Gastrocnemius medialis (tissue), 4 donors: Measurements from ENCODE around the gene SAA1.

Experiments used
- POLR2A ChIP-seq, 2 donors: fragments of 450-650 bp; IDR thresholded peaks; one replicate each; pipeline ENCODE4 v1.6.1; 2017; ENCODE audit warnings: antibody characterized with exemption in 2 of 2, mild to moderate bottlenecking in 2 of 2, moderate library complexity in 2 of 2
- TF ChIP-seq, protein P1 (sequence below), 5 experiments: fragments of 450-650 bp in 3 of 5; fragments of 200-600 bp in 2 of 5; sonication (generic) in 2 of 5; IDR thresholded peaks in 4 of 5; conservative IDR thresholded peaks in 1 of 5; 1 replicate in 4 of 5; 2 replicates in 1 of 5; pipeline ENCODE4 v1.5.1; 2016 to 2019; ENCODE audit warnings: antibody characterized with exemption in 5 of 5, mild to moderate bottlenecking in 3 of 5, moderate library complexity in 3 of 5

DNA sequence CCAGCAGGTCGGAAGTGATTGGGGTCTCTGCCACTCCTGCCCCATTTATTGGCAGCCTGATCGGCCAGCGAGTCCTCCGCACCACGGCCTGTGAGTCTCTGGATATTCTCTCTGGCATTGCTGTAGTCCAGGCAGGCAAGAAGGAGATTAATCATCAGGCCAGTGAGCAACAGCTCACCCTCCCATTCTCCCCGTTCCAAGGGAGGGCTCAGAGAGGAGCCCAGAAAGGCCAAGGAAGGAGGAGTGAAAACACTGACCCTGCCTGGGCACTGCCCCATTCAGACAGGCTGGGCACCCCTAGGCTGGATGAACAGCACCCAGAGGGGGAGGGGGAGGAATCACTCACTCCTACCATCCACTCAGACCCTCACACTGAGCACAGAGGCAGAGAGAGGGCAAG is 20.7 kb upstream of the SAA1 start:
- TF ChIP-seq, protein P1, sequence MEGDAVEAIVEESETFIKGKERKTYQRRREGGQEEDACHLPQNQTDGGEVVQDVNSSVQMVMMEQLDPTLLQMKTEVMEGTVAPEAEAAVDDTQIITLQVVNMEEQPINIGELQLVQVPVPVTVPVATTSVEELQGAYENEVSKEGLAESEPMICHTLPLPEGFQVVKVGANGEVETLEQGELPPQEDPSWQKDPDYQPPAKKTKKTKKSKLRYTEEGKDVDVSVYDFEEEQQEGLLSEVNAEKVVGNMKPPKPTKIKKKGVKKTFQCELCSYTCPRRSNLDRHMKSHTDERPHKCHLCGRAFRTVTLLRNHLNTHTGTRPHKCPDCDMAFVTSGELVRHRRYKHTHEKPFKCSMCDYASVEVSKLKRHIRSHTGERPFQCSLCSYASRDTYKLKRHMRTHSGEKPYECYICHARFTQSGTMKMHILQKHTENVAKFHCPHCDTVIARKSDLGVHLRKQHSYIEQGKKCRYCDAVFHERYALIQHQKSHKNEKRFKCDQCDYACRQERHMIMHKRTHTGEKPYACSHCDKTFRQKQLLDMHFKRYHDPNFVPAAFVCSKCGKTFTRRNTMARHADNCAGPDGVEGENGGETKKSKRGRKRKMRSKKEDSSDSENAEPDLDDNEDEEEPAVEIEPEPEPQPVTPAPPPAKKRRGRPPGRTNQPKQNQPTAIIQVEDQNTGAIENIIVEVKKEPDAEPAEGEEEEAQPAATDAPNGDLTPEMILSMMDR (IDR thresholded peaks at IDR 0.05 in 4 of 5, conservative IDR thresholded peaks at IDR 0.05 in 1 of 5), result no peak
- TF ChIP-seq POLR2A (IDR thresholded peaks at IDR 0.05), result no peak
